Measurements from ENCODE around the gene CSNK1A1. TPM values are rescaled to one million over a fixed set of nuclear protein-coding genes. Genes with fewer than 3 reads are reported as not detected.

CSNK1A1 gene
- total RNA-seq, 2 donors from 2014 or later: 198 to 214 TPM

DNA sequence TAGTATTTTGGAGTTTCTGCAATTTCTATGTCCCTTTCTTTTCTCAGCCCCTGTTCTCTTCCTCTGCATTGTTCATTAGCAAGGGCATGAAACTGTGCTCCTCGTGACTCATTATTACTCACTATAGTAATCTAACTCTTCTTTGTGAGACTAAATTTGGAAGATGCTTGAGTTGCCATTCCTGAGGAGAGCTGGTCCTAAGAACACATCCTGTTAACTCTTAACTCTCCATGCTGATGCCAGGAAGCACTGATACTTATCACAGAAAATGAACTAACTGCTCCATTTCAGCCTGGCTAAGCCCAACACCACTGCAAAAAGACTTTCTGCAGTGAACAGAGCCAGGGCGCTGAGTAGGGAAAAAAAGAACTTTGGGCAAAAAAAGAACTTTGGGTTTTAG lies 10.6 kb upstream of the CSNK1A1 start:
- H3K27ac ChIP-seq (ENCODE audit: low read depth, low read length): no peak overlapping the region
- no peak overlapping the region for H3K4me3 Mint-ChIP-seq
- no peaks in the 10 kb centered on the region for H3K9me3 ChIP-seq (ENCODE audit: control insufficient read depth, low read length)
- DNase-seq: peak; percentile 59
- no peaks in the 10 kb centered on the region for H3K36me3 ChIP-seq (ENCODE audit: control insufficient read depth, insufficient read depth, low read length)
- H3K27me3 Mint-ChIP-seq (ENCODE audit: insufficient read depth): no peaks in the 10 kb centered on the region
- H3K9me3 Mint-ChIP-seq: no peaks in the 10 kb centered on the region
- no peaks in the 10 kb centered on the region for H3K4me1 ChIP-seq (ENCODE audit: control insufficient read depth, insufficient read depth, low read length)
- H3K27ac Mint-ChIP-seq: peak overlapping the region; percentile 15
- TF ChIP-seq, protein P1, sequence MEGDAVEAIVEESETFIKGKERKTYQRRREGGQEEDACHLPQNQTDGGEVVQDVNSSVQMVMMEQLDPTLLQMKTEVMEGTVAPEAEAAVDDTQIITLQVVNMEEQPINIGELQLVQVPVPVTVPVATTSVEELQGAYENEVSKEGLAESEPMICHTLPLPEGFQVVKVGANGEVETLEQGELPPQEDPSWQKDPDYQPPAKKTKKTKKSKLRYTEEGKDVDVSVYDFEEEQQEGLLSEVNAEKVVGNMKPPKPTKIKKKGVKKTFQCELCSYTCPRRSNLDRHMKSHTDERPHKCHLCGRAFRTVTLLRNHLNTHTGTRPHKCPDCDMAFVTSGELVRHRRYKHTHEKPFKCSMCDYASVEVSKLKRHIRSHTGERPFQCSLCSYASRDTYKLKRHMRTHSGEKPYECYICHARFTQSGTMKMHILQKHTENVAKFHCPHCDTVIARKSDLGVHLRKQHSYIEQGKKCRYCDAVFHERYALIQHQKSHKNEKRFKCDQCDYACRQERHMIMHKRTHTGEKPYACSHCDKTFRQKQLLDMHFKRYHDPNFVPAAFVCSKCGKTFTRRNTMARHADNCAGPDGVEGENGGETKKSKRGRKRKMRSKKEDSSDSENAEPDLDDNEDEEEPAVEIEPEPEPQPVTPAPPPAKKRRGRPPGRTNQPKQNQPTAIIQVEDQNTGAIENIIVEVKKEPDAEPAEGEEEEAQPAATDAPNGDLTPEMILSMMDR (conservative IDR thresholded peaks at IDR 0.05): no peak
- H3K36me3 Mint-ChIP-seq (ENCODE audit: low read depth): no peaks in the 10 kb centered on the region
- peaks cover 15% of the 10 kb centered on the region for H3K4me1 Mint-ChIP-seq
- no peaks in the 10 kb centered on the region for H3K27me3 ChIP-seq (ENCODE audit: control insufficient read depth, insufficient read depth, low read length, poor library complexity, severe bottlenecking)
- WGBS, 2 experiments (ENCODE audit: insufficient coverage in 1 of 2, insufficient read length in 1 of 2): 62 to 88% methylated on average over 1 to 2 of the region's 2 CpGs
- H3K4me3 ChIP-seq (ENCODE audit: low read length): no peak overlapping the region
- H3K9ac ChIP-seq (ENCODE audit: extremely low read depth, low read length, poor library complexity, severe bottlenecking): no peak overlapping the region

DNA sequence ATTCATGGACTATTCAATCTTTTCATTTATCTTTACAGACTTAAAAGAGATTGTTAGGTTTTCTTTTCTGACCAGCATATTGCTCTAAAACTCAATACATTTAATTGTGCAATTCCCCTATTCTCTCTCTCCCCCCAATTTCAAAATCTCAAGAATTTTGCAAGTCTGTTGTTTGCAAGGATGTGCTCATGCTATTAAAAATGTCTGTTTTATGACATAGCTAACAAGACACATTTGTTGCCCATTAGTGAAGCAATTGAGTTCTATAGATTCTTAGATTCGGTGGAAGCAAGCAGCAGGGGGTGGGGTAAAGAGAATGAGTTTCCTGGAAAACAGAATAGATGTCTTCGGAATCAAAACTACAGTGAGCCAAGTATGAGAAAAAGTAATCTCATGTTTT lies 8.5 kb upstream of the CSNK1A1 start:
- no peaks in the 10 kb centered on the region for H3K36me3 ChIP-seq (ENCODE audit: control insufficient read depth, insufficient read depth, low read length)
- Mint-ChIP-seq H3K27ac (no peak overlapping the region), H3K27me3 (ENCODE audit: insufficient read depth) (no peaks in the 10 kb centered on the region), H3K4me1 (peaks cover 15% of the 10 kb centered on the region), H3K36me3 (ENCODE audit: low read depth) (no peaks in the 10 kb centered on the region), H3K4me3 (no peak overlapping the region), H3K9me3 (no peaks in the 10 kb centered on the region)
- no peak for DNase-seq
- H3K4me3 ChIP-seq (ENCODE audit: low read length): no peak overlapping the region
- TF ChIP-seq, protein P1 (conservative IDR thresholded peaks at IDR 0.05): no peak
- no peaks in the 10 kb centered on the region for H3K4me1 ChIP-seq (ENCODE audit: control insufficient read depth, insufficient read depth, low read length)
- 94 to 99% methylated on average over 2 of the region's 2 CpGs for WGBS, 2 experiments (ENCODE audit: insufficient coverage in 1 of 2, insufficient read length in 1 of 2)
- no peak overlapping the region for H3K27ac ChIP-seq (ENCODE audit: low read depth, low read length)
- H3K9ac ChIP-seq (ENCODE audit: extremely low read depth, low read length, poor library complexity, severe bottlenecking): no peak overlapping the region
- no peaks in the 10 kb centered on the region for H3K27me3 ChIP-seq (ENCODE audit: control insufficient read depth, insufficient read depth, low read length, poor library complexity, severe bottlenecking)
- H3K9me3 ChIP-seq (ENCODE audit: control insufficient read depth, low read length): no peaks in the 10 kb centered on the region

DNA sequence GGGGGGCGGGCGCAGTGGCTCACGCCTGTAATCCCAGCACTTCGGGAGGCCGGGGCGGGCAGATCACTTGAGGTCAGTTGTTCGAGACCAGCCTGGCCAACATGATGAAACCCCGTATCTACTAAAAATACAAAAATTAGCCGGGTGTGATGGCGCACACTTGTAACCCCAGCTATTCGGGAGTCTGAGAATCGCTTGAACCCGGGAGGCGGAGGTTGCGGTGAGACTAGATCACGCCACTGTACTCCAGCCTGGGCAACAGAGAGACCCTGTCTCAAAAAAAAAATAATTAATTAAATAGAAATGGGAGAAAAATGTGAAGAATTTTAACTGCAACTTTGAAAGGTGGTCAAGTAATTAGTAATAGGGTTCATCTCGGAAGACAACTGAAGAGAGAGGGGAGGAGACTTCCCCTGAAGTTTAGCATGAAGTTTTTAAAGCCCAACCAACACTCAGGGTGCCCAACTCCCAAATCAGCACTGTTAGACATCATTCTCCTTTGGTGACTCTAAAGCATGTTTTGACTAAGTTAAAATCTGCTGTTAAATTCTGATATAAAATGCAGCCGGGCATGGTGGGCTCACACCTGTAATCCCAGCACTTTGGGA lies 1.4 kb upstream of the CSNK1A1 start:
- Mint-ChIP-seq H3K4me1 (peaks cover 7% of the 10 kb centered on the region), H3K27me3 (ENCODE audit: insufficient read depth) (no peaks in the 10 kb centered on the region), H3K27ac (peak overlapping the region; percentile 55), H3K36me3 (ENCODE audit: low read depth) (peaks cover 22% of the 10 kb centered on the region), H3K4me3 (peak overlapping the region; percentile 100), H3K9me3 (no peaks in the 10 kb centered on the region)
- Histone ChIP-seq H3K9me3 (ENCODE audit: control insufficient read depth, low read length) (no peaks in the 10 kb centered on the region), H3K4me1 (ENCODE audit: control insufficient read depth, insufficient read depth, low read length) (no peaks in the 10 kb centered on the region), H3K9ac (ENCODE audit: extremely low read depth, low read length, poor library complexity, severe bottlenecking) (no peak overlapping the region), H3K4me3 (ENCODE audit: low read length) (peak overlapping the region; percentile 94), H3K27ac (ENCODE audit: low read depth, low read length) (no peak overlapping the region), H3K36me3 (ENCODE audit: control insufficient read depth, insufficient read depth, low read length) (peaks cover 23% of the 10 kb centered on the region), H3K27me3 (ENCODE audit: control insufficient read depth, insufficient read depth, low read length, poor library complexity, severe bottlenecking) (no peaks in the 10 kb centered on the region)
- TF ChIP-seq, protein P1 (conservative IDR thresholded peaks at IDR 0.05): no peak
- WGBS, 2 experiments (ENCODE audit: insufficient coverage in 1 of 2, insufficient read length in 1 of 2): 76% methylated on average over 13 to 18 of the region's 18 CpGs
- DNase-seq: no peak
